A673 (cell line): ENCODE data around the gene KIF5A. TPM values are rescaled to one million over a fixed set of nuclear protein-coding genes. Genes with fewer than 3 reads are reported as not detected.

Experiments used
- BruUV-seq: library from RNA; stranded (reverse); fragments of 400-500 nt; replicated peaks from 2 replicates; lab custom pipeline; 2021; lab: Mats Ljungman, UMichigan
- CTCF ChIA-PET: fragments of 300-600 bp; sonication (Branson Sonifier 250); formaldehyde crosslinking; loops from one replicate; lab custom pipeline; 2022; ENCODE audit warnings: antibody characterized with exemption; lab: Charles Lee
- POLR2A ChIA-PET: fragments of 300-600 bp; sonication (Branson Sonifier 250); formaldehyde crosslinking; loops from one replicate; lab custom pipeline; 2022; ENCODE audit warnings: antibody characterized with exemption; ENCODE audit not compliant: low non-redundant PET; lab: Charles Lee
- DNase-seq: peaks from one replicate; pipeline ENCODE4 v3.0.0-alpha.2; 2015; ENCODE audit warnings: low spot score
- H3K27ac ChIP-seq: fragments of 200-600 bp; sonication (generic); 2 replicates; pipeline ENCODE4 v1.5.1; 2016; ENCODE audit warnings: mixed run types, low read depth, mild to moderate bottlenecking, mixed read lengths, antibody characterized with exemption, low read length; ENCODE audit not compliant: poor library complexity, severe bottlenecking
- H3K27me3 ChIP-seq: fragments of 200-600 bp; sonication (generic); replicated peaks from 2 replicates; pipeline ENCODE4 v1.6.1; 2017; ENCODE audit warnings: mixed run types, low read depth, mild to moderate bottlenecking, mixed read lengths, antibody characterized with exemption, low read length; ENCODE audit not compliant: insufficient read depth, poor library complexity
- H3K36me3 ChIP-seq: fragments of 200-600 bp; sonication (generic); 2 replicates; pipeline ENCODE4 v1.6.1; 2016; ENCODE audit warnings: mixed run types, mild to moderate bottlenecking, mixed read lengths, antibody characterized with exemption, low read length; ENCODE audit not compliant: insufficient read depth, poor library complexity, severe bottlenecking
- H3K4me1 ChIP-seq: fragments of 200-600 bp; sonication (generic); 2 replicates; pipeline ENCODE4 v1.6.1; 2017; ENCODE audit warnings: mixed run types, mild to moderate bottlenecking, mixed read lengths, antibody characterized with exemption, low read length; ENCODE audit not compliant: insufficient read depth, poor library complexity, severe bottlenecking
- H3K4me3 ChIP-seq: fragments of 200-600 bp; sonication (generic); 2 replicates; pipeline ENCODE4 v1.5.1; 2016; ENCODE audit warnings: low read depth, mixed run types, mild to moderate bottlenecking, mixed read lengths, low read length; ENCODE audit not compliant: poor library complexity, severe bottlenecking
- H3K9me3 ChIP-seq: fragments of 200-600 bp; sonication (generic); 2 replicates; pipeline ENCODE4 v1.6.1; 2016; ENCODE audit warnings: mixed run types, low read depth, mild to moderate bottlenecking, mixed read lengths, antibody characterized with exemption, low read length; ENCODE audit not compliant: poor library complexity, severe bottlenecking
- CTCF ChIP-seq: fragments of 300-800, 200-600 bp; sonication (generic); conservative IDR thresholded peaks from 2 replicates; pipeline ENCODE4 v1.5.1; 2017; ENCODE audit warnings: low read depth, mild to moderate bottlenecking, antibody characterized with exemption, low read length, moderate library complexity, mixed read lengths
- EZH2 ChIP-seq: fragments of 200-600 bp; sonication (generic); IDR thresholded peaks from 2 replicates; pipeline ENCODE4 v1.6.1; 2017; ENCODE audit warnings: borderline replicate concordance, low read depth, mild to moderate bottlenecking, mixed read lengths, antibody characterized with exemption, low read length; ENCODE audit not compliant: poor library complexity, severe bottlenecking
- intact Hi-C: fragments of 100-400 bp; cut with micrococcal nuclease; formaldehyde crosslinking; loops from one replicate; pipeline ENCODE4 v1.10.0; 2022; ENCODE audit not compliant: unreplicated experiment
- total RNA-seq: library from RNA; stranded (reverse); gene quantifications from 2 replicates; pipeline ENCODE4 v1.2.3, GENCODE V29; 2021

Gene KIF5A
- total RNA-seq, 1 experiment from 2014 or later, result 2.1 TPM

GRCh38 chr12:57619434-57620244 lies 69.8 kb downstream of the KIF5A start:
- no TSS peak for BruUV-seq
- DNase-seq, result no peak
- TF ChIP-seq CTCF (no peak), EZH2 (no peak)
- Histone ChIP-seq H3K9me3 (no peaks in the 10 kb centered on the region), H3K27me3 (peaks cover 13% of the 10 kb centered on the region), H3K36me3 (peaks cover 10% of the 10 kb centered on the region), H3K4me1 (peaks cover 15% of the 10 kb centered on the region), H3K4me3 (no peak overlapping the region), H3K27ac (no peak overlapping the region)
- intact Hi-C loops, result no loop called here
- ChIA-PET POLR2A (no interaction called here), CTCF (interaction anchor here (0.9 to 2.6 kb wide), 3 partner anchors 35 to 161 kb away, joined by 3 to 9 read pairs (median 4); no protein-coding TSS in a partner anchor)

- DNase-seq, result no peak
- intact Hi-C loops, result no loop called here
- Histone ChIP-seq H3K36me3 (peaks cover 3% of the 10 kb centered on the region), H3K27ac (no peak overlapping the region), H3K9me3 (no peaks in the 10 kb centered on the region), H3K27me3 (peaks cover 13% of the 10 kb centered on the region), H3K4me1 (peaks cover 15% of the 10 kb centered on the region), H3K4me3 (no peak overlapping the region)
- CTCF ChIA-PET, result interaction anchor here (1.1 to 2.6 kb wide), 2 partner anchors 37 to 162 kb away, joined by 4 to 9 read pairs; no protein-coding TSS in a partner anchor
- TF ChIP-seq CTCF, result no peak
- no peak for TF ChIP-seq EZH2
- POLR2A ChIA-PET, result no interaction called here
- BruUV-seq, result no TSS peak
These were observed 70.5 kb downstream of the KIF5A start for GRCh38 chr12:57620245-57620935.

- Histone ChIP-seq H3K4me1 (peaks cover 15% of the 10 kb centered on the region), H3K27me3 (peaks cover 13% of the 10 kb centered on the region), H3K9me3 (no peaks in the 10 kb centered on the region), H3K27ac (no peak overlapping the region), H3K4me3 (peak overlapping the region; percentile 50), H3K36me3 (peaks cover 2% of the 10 kb centered on the region)
- no peak for DNase-seq
- no peak for TF ChIP-seq CTCF
- no peak for TF ChIP-seq EZH2
- ChIA-PET CTCF (interaction anchor here (1.1 to 2.6 kb wide), 2 partner anchors 38 to 162 kb away, joined by 4 to 9 read pairs; no protein-coding TSS in a partner anchor), POLR2A (no interaction called here)
- no TSS peak for BruUV-seq
- intact Hi-C loops, result loop anchor here (1.0 kb wide), 1 partner anchor 38 kb away; no protein-coding TSS in a partner anchor
These were observed 71.2 kb downstream of the KIF5A start for GRCh38 chr12:57620936-57621496.
